CD4-positive, alpha-beta T cell treated with Interleukin-6 at 100 ng/mL for 8 hours (primary cell): ENCODE measurements around the gene LCLAT1.

Source experiments
- DNase-seq: peaks from one replicate; pipeline ENCODE4 v3.0.0-alpha.2; 2020; ENCODE audit warnings: mixed read lengths, low spot score

LCLAT1 gene

GRCh38 chr2:30675758-30676157 is 228.7 kb downstream of the LCLAT1 start:
- no peak for DNase-seq

GRCh38 chr2:30677231-30677630 is 230.2 kb downstream of the LCLAT1 start:
- no peak for DNase-seq

- no peak for DNase-seq
Measured at GRCh38 chr2:30677861-30678385, 230.9 kb downstream of the LCLAT1 start.

DNA sequence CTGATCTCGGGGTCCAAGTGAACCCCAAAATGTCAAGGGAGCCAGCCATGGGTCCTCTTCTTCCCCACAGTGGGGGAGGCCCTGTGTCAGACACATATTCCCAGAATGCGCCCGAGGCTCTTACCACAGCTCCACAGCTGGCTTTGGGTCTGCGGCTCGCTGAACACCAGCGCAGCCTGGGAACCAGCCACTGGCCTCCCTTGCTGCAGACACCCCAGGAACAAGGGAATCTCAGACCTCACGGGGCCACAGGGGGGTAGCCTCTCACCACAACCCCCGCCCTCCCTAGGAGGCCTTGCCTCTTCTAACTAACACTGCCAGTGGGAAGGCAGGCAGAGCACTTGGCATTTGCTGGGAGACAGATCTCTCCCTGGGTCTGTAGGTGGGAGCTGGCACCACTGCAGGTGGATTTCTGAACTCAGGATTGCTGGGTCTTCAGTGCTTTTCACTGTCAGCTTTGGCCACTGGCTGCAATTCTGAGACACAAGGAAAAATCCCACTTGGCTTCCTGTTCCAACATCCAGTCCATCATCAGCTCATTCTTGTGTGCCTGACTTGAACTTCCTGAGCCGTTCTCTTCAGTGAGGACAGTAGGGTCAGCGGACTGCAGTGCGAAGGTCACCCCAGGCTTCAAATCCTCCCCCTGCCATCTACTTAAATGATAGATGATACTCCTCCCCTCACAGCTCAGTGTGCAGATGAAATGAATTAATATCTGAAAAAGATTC is 231.5 kb downstream of the LCLAT1 start:
- DNase-seq, result no peak

DNA sequence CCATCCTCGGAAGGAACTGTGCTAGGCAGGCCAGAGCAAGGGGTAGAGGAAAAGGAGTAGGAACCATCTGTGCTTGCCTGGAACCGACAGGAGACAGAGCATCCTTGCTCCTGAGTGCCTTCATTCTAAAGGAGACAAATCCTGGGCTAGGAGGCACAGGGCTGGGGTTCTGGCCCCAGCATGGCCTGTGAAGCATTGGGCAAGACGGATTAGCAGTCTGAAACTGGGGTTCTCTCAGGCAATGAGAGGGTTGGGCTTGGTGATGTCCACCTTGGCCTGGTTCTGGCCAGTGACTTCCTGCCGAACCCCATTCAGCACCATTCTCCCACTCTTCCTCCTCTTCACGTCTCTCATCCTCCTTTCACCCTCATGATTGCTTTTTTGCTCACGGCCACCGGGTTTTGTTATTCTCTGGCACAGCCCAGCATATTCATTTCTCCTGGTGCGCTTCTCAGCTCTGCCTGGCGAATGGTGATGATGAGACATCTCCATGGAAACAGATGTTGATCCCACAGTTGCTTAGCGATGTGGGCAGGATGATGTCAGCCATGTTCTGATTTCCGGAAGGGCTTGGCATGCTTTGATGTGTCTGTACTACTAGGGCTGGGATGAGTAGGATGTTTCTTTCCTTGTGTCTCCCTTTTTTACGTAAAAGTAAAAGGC is 232.5 kb downstream of the LCLAT1 start:
- no peak for DNase-seq

DNA sequence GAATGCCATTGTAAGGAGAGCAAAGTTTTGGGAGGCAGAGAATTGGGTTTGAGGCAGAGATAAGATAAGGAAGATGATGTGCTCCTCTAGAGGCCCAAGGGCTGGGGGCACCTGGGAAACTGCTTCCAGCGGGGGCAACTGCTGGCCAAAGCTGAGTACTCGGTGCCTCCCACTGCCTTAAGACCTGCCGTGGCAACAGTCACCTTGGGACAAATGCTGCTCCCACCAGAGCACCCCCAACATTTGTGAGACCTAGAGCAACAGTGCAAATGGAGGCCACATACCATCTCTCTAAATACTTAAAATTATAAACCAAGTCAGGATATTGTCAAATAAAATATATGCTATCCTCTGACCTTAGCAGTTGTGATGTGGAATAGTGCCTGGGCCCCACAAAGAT is 233.1 kb downstream of the LCLAT1 start:
- DNase-seq, result no peak

DNA sequence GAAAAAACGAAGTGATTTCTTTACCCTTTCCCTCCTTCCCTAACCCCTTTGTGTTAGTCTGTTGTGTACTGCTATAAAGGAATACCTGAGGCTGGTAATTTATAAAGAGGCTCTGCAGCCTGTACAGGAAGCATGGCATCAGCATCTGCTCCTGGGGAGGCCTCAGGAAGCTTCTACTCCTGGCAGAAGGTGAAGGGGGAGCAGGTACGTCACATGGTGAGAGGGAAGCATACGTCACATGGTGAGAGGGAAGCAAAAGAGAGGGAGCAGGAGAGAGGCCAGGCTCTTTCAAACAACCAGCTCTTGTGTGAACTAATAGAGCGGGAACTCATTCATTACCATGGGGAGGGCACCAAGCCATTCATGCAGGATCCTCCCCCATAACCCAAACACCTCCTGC is 234.0 kb downstream of the LCLAT1 start:
- no peak for DNase-seq

DNA sequence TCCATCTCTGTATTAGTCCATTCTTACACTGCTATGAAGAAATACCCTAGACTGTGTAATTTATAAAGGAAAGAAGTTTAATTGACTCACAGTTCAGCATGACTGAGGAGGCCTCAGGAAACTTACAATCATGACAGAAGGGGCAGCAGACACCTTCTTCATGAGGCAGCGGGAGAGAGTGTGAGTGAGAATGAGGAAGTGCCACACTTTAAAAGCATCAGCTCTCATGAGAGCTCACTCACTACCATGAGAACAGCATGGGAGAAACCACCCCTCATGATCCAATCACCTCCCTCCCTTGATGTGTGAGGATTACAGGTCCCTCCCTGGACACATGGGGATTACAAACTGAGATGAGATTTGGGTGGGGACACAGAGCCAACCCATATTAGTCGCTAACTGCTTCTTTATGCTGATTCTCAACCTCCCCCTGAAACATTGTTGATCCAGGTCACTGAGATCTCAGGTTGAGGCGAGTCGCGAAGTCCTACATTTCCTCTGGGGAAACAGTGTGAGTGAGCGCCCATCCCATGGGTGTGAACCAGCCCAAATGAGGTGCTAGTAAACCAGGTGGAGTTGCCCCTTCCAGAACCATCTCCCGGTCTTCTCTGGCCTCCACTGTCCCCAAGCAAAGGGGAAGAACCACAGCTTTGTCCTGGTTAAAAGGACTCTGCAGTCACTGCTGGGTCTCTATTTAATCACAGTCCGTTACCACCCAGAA is 236.3 kb downstream of the LCLAT1 start:
- DNase-seq, result no peak

- DNase-seq, result no peak
Measured at GRCh38 chr2:30684026-30684425, 237.0 kb downstream of the LCLAT1 start.

GRCh38 chr2:30684516-30684915 is 237.5 kb downstream of the LCLAT1 start:
- no peak for DNase-seq

DNA sequence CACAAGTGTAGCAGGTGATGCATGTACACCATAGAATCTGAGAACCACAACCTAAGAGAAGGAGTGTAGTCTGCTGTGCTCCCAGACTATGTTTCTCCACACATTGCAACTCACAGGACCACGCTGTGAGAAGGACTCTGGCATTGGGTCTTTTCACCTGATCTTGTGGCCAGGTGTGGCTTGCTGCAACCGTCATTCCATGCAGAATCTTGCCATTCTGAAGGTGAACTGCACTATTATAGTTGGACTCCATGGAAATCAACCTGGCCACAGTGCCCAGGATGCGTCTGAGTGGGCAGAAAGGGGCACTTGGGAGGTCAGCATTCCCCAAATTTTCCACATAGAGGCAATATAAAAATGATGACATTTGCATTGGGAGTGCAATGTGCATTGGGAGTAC is 237.9 kb downstream of the LCLAT1 start:
- DNase-seq, result no peak

GRCh38 chr2:30686000-30686399 is 239.0 kb downstream of the LCLAT1 start:
- DNase-seq, result no peak

- no peak for DNase-seq
Measured at GRCh38 chr2:30686669-30687068, 239.6 kb downstream of the LCLAT1 start.

GRCh38 chr2:30688956-30689401 is 241.9 kb downstream of the LCLAT1 start:
- DNase-seq, result no peak

- no peak for DNase-seq
Measured at GRCh38 chr2:30689496-30690125, 242.6 kb downstream of the LCLAT1 start.

DNA sequence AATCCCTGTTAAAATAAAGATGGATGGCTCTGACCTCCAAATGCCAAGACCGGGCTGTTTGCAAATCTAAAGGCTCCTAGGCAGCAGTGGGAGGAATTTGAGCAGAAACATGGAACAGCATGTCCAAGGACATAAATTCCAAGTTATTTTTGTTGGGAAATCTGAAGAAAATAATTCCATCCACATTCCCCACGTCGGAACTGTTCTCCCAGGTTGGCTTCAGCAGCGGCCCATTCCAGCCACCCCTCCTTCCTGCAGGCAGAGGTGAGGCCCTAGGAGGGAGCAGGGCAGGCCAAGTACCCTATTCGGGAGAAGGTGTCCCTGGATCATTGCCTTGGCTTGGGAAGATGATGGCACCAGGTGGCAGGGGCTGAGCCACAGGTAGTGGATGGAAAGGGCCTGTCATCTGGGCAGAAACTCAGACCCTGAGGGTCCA is 243.1 kb downstream of the LCLAT1 start:
- no peak for DNase-seq

- DNase-seq, result no peak
Measured at GRCh38 chr2:30691091-30691947, 244.3 kb downstream of the LCLAT1 start.

DNA sequence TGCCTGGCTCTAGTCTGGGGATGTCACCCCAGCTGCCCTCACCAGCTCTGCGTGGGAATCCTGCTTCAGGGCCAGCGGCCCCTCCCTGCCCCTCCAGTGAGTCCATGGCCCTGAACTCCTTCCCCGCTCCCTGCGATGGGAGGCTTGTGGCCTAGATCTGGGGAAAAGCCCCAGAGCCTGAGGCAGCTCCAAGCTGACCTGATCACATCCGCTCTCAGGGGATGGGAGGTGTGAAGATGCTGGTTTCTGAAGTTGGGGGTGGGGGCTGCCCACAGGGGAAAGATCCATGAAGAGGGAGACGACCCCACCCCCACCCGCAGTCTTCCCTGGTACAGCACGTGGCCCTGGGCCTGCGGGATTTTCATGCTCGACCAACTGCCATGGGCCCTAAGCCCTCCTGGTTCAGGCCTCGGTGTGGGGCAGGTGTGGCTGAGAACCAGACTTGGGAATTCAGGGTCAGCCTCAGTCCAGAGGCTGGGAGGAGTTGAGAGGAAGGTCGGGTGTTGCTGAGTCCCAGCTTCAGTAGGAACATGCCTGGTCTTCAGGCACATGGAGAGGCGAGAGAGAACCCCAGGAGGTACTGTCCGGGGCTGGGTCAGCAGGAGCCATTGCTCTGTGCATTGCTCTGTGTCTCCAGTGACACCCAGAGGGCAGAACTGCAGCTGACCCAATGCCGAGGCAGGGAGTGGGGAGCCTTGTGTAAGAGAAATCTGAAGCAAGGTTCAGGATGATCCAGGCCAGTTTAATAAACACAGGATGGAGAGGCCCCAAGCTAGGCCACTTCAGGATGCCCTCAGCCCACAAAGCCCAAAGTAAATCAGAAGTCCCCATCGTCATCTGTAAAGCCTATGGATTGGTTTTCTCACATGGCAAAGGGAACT is 245.1 kb downstream of the LCLAT1 start:
- no peak for DNase-seq

GRCh38 chr2:30692829-30693275 is 245.8 kb downstream of the LCLAT1 start:
- no peak for DNase-seq
